CD4-positive, alpha-beta T cell treated with Interferon alpha-2 for 1 hour (primary cell): ENCODE measurements around the gene PIEZO1.

Experiments used
- DNase-seq, 2 donors: peaks; one replicate each; pipeline ENCODE4 v3.0.0-alpha.2; 2020 to 2022

PIEZO1 gene

DNA sequence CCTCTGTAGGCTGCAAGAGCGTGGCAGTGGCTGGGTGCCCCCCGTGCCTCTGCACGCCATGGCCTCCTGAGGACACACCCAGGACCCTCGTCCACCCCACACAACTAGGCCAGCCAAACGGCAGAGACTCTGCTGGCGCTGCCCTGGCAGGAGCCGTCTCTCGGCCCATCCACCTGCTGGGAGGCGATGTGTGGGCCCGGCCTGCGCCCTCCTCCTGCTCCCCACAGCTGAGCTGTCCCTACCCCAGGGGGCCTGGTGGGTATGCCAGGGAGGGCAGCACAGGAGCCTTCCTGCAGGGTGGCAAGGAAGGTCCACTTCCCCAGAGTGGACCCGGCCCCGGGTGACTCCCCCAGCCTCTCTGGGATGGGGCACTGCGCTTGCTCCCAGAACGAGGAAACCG is 85.8 kb downstream of the PIEZO1 start:
- DNase-seq, result no peak

DNA sequence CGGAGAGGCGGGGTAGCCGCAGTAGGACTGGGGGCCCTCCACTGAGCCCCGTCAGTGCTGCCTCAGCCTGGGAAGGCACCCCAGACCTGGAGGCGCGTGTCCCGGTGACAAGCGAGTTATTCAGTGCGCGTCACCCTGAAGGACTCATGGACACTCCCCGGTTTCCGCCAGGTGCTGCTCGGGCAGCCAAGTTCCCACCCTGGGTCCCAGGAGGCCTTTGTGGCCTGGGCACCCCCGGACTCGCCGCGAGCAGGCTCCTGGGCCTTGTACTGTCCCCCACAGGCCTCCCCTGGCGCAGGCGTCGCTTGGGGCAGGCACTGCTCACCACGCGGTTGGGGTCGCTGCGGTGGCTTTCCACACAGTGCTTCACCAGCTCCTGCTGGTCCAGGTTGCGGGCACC is 86.4 kb downstream of the PIEZO1 start:
- no peak for DNase-seq

DNA sequence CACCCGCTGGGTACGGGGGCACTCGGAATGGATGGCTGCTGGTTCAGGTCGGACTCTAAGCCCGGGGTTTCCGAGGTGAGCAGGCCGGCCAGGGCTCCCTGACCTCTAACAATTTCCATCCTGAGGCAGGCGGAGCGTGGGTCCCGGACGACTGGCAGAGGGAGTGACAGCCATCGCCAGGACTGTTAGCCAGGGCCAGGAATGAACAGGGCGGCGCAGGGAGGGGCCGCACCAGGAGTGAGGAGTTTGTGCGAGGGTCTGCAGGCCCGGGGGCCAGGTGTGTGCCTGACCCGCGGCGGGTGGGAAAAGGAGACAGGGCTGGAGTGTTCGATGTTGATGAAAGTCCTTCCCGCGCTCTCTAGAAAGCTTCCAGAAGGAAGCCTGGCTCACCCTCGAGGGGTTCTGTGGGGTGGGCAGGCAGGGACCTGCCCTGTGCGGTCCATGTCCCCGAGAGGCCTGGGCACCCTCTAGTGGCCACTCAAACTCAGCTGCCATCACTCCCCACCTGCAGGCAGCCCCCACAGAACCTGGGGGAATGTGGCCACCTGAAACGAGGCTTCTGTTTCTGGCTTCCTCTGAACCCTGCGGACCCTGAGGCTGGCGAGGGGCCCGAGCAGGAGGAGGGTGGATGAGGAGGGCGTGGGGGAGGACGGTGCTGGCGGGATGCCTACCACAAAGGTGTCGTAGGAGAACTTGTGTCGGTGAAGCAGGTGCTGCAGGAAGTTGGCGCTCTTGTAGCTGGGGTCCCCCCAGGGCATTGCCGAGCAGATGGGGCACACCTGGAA is 87.0 kb downstream of the PIEZO1 start:
- no peak for DNase-seq

DNA sequence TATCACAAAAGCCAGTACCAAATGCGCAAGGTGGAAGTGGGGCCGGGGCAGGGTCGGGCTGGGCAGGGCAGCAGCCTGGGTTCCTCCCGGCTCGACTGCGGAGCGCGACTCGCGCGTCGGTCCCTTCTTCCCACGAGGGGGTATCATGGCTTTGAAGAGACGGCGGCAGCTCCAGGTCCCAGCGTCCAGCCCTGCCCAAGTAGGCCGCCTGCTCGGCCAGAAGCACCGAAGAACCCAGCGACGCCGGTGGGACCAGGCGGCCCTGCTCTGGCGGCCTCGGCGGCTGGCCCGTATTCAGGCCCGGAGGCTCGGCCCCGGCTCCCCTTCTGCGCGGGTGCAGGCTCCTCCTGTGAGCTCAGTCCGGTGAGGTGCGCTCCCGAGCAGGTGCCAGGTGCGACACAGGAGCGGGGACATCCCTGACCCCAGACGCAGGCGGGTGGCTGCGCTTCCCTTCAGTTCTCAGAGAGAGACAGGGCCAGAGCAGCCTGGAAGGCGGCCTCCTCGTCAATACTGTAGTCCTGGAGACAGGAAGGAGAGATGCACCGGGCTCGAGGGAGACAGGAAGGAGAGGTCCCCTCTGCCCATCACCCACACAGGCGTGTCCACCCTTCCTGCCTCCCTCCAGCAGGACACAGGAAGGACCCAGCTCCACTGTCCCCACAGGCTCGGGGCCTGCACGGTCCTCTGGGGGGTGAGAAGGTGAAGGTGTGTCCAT is 87.7 kb downstream of the PIEZO1 start:
- no peak for DNase-seq

DNA sequence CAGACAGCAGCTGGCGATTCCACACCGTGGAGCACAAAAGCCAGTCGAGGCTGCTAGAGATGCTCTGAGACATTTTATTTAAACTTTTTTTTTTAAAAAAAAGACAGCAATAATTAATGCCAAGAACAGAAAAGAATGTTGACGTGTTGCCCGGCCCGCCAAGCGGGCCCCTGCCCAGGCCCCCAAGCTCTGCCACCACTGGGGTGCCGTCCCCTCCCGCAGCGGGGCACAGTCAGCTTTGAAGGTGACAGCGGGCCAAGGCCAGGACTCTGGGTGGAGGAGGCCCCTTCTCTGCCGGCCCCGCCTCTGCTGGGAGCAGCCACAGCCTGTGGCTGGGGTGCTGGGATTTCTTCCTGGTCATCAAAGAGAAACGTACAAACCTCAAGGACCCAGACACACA is 88.6 kb downstream of the PIEZO1 start:
- no peak for DNase-seq

DNA sequence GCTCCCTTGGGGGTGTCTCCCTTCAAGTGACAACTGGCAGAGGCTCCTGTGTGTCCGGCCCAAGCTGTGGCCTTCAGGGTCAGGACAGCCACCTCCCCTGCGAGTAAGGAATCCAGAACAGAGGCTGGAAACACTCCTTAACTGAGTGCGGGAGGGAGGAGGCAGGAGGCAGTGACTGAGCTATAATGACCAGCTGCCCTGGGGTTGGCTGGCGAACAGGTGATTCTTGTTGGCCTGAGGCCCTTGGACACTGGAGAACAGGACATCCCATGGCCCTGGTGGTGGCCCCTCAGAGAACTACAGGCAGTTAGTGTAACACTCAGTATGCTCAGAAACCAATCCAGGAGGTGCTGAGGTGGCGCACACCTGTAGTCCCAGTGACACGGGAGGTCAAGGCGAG is 89.3 kb downstream of the PIEZO1 start:
- no peak for DNase-seq

DNA sequence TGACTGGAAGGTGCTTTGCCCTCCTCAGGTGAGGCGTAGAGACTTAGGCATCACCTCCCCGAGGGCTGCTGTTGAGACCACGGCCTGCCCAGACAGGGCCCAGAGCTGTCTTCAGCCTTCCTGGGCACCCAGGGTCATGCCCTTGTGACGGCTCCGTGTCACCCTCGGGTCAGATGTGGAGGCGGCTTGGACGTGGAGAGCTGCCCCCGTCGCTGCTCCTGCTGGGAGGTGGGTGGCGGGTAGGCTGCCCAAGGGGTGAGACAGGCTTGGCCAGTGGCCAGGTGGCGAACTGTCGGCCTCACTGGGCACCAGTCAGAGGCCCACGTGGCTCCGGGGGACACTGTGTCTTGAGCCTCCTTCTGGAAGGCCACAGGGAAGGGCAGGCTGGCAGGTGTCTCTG is 89.8 kb downstream of the PIEZO1 start:
- no peak for DNase-seq

DNA sequence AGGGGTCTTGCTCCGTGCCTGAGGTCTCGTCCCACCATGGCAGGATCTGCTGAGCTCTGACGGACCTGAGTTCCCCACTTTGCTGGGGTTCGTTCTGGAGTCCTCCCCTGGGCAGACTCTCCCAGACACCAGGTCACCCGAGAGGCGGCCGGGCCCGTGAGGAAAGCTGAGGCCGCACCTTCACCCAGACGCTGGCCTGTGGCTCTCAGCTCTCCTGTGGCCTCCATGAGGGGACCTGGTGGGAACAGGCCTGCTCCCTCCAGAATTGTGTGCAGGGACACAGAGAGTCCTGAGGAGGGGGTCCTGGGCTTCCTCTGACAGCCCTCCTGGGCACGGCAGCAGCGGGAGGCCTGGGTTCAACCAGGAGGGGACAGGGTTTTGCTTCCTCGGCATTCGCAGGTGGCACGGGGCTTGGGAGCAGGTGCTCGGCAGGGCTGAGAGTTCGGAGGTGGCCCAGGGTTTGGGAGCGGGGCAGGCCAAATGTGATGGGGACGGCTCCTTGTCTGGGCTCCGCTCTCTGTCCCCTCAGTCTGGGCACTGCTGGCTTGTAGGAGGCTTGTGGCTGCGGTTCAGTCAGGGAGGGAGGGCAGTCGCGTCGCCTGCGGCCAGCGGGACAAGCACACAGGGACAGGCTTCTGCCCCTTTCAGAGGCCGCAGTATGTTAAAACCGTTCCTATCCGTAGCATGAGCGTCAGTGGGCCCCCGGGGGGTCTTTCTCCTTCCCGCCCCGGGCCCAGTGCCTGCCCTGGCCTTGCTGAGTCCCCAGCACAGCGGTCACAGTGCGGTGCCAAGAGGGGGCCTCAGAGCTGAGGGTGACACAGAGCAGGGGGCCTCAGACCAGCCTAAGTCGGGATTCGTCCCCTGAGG is 90.6 kb downstream of the PIEZO1 start:
- no peak for DNase-seq

DNA sequence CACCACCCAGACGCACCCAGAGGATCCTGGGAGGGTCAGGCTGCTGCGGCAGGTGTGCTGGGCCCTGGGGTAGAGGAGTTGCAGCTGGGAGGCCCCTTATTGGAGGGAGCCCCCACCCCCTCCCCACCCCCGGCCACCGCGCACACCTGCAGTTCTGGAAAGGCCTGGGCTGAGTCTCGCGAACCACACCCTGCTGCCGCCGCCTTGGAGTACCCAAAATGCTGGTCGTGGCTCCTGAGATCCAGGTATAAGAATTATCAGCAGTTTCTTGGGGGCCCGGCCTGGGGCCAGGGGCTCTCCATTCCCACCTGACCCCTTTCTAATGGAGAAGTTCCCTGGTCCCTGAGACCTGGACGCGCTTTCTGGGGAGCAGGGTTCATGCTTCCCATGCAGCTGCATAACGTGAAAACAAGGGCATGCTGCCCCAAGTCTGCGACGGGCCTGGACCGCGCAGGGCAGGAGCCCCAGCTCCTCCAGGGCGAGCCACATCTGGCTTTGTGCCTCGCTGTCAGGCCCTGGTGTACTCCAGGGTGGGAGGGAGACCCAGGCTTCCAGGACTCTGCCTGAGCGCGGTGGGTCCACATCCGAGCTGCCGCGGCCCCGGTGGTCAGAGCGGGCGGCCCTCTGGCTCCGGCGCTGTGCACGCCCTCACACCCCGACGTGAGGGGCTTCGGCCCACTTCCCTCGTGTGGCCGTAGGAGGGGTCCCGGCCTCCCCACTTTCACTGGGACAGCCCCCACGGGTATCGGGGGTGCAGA is 91.4 kb downstream of the PIEZO1 start:
- no peak for DNase-seq

DNA sequence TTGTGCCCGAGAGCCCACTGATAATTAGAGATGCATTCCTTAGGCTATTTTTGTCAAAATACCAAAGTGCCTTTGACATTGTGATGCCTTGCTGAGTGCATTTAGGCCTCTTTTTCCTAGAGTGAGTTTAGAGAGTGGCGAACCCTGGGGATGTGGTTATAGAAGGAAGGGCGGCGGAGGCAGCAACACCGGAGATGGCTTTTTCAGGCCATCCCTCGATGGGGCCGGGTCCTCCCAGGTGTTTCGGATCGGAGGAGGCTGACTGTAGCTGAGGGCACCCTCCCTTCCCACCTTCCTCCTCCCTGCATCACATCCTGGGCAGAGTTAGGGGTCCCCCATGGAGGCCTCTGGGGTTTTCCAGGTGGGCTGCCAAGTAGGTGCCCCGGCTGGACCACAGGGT is 92.2 kb downstream of the PIEZO1 start:
- DNase-seq, result no peak

DNA sequence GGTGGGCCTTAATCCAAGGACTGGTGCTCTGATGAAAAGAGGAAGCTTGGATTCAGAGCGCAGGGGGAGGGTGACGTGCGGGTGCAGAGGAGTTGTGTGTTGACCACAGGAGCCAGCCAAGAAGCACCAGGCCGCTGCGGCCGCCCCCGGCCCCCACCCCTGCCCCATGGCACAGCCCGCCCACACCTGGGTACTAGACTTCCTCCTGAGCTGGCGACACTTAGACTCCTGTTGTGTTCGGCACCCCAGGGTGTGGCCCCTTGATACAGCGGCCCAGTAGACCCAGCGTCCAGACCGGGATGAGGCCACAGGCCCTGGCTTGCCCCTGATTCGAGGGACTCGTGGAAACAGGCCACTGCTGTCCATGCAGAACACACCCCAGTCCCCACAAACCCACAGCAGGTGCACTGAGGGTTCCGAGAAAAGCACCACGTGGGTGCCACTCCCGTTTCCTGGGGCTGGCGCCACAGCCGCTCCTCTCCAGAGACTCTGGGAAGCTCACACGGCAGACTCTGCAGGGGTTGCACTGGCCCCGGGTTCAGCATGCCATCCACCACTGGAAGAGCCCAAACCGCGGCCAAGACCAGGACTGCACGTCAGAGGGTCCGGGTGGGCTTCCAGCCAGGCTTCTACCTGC is 93.0 kb downstream of the PIEZO1 start:
- peak; percentile 56 to 59 for DNase-seq

DNA sequence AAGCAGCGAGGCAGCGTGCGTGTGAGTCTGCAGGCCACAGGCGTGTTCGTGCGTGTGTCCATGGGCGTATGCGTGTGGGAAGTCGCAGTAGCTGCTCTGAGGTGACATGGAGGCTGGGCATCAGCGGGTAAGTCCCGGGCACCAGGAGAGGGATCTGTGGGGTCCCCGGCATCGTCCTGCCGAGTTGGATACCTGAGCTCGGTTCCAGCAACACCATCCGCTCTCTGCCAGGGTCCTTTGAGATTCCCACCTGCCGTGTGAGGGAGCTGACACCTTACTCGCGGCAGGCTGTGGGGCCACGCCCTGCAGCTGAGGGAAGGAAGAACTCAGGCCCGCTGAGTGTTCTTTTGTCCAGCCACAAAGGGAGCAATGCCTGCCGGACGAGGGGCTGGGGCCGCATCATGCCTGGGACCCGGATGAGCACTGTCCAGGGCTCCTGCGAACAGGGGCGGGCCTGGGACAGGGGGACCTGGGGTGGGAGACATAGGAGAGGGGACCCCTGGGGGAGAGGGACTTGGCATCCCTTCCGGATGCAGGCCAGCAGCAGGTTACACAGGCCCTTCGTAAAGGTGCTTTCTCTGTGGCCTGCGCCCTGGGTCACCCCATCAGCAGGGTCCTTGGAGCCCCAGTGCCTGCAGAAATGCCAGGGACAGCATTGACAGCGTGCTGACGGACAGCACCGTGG is 93.7 kb downstream of the PIEZO1 start:
- no peak for DNase-seq

DNA sequence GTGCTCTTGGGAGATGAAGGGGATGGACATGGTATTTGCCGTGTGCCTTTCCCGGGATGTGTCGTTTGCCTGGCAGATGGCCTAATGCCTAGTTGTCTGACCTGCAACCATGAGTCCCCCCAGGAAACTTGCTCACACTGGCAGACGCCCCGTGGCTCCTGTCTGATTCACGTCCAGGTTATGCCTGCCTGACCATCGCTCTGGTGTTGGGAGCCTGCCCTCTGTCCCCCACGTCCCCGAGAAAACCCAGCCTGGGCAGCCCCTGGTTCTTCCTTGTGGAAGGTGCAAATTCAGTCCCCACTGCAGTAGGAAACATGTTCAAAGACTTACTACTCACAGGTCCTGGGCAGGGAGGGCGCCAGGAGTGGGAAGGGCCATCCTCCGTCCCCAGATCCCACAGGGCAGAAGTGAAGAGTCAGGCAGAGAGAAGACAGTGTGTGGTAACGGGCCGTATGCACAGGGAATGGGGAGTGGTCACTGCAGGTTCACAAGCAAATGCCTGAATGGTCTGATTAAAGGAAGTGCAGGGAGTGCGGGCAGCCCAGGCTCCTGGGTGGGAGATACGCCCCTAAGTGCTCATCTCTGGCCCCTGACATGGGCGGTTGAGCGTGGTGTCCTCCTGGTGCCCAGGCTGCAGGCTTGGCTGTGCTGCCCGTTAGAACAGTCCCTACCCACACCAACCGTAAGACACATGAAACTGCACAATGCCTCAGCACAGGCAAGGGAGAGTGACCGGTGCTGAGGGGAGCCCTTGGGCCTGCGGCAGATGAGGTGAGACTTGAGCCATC is 94.5 kb downstream of the PIEZO1 start:
- DNase-seq, result no peak

DNA sequence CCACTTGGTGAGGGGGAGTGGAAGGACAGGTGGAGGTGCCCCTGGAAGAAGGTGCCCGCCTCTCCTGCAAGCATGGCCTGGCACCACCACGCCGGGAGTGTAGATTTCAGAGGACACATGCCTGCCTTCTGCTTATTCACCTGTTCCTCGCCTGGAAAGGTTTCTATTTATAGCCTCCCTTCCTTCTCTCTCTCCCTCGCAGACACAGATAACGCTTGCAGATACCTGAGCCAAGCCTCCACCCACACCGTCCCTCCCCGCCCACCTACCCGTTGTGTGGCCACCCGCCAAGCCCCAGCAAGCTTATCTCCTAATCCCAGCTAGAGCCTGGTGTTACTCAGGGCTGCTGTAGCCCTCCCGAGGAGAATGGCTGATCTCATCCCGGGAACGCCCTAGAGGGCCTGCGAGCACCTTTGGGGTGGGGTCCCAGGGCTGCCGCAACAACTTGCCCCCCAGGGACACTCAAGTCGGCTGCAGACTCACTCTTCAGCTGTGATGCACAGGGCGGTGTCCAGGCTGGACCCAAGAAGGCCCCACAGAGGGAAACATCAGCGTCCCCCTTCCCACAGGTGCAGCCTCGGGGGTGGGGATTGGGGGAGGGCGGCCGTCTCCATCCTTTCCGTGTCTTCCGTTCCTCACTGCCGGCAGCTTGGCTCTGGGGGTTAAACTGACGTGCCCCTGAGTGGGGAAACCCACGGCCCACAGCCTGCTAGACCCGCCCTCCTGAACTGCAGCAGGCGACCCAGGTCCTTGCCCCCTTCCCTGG is 96.8 kb downstream of the PIEZO1 start:
- no peak for DNase-seq

DNA sequence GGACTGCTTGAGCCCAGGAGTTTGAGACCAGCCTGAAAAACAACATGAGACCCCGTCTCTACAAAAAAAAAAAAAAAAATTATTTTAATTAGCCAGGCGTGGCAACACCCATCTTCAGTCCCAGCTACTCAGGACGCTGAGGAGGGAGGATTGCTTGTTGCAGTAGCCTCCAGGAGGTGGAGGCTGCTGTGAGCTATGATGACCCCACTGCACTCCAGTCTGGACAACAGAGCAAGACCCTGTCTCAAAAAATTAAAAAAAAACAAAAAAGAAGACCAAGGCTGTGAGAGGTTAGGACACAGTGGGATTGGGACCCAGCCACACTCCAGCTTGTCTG is 97.4 kb downstream of the PIEZO1 start:
- DNase-seq, result no peak

DNA sequence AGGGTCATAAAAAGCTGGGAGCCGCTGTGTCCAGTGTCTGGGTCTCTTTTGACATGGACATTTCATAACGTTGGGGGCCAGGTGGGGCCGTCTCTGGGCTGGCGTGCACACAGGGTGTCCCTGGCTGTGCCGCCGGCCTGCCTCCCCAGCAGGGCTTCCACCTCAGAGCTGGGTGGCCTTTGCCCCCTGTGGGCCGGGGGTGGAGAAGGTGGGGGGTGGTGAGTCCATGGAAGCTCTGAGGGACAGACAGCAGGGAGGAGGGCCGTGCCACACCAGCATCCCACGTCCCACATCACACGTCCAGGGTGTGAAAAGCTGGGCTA is 97.8 kb downstream of the PIEZO1 start:
- no peak for DNase-seq

DNA sequence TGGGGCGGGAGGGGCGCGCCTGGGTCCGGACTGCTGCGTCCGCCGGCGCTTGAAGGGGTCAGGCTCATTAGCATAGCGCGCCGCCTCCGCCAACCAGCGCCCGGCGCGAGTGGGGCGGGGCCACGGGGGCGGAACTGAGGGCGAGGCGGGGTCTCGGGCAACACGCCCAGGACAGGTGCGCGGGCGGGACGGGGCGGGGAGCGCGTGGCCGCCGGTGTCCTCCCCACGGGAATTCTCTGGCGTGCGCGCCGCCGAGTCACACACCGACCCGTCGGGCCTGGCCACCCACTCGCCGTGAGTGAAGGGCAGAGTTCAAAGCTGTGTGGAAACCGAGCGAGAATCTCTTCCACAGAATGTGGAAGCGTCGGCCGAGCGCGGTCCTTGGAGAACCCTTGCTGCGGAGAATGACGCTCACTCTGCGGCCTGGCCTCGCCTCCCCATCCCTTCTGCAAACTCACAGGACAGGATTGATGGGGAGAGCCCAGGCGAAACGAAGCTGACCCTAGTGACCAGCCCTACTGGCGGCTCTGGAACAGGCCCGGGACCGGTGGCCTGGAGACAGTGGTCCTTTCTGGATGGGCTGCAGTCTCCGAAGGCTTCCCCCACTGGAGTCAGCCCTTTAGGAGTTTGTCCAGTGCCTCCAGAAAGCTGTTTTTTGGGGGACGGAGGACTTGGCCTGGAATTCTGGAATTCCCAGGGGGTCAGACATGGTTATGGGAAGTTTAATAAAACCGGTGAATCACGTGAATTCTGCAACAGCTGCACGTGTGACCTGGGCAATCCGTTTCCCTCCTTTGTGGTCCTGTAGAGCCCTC is 98.4 kb downstream of the PIEZO1 start, which contains the start of gene SNAI3:
TSS of gene SNAI3 (minus strand) at position 69 of the 815 bp plus-strand sequence. CDS start 101 bp downstream, outside the sequence.
- DNase-seq, result peak; percentile 81 to 88

DNA sequence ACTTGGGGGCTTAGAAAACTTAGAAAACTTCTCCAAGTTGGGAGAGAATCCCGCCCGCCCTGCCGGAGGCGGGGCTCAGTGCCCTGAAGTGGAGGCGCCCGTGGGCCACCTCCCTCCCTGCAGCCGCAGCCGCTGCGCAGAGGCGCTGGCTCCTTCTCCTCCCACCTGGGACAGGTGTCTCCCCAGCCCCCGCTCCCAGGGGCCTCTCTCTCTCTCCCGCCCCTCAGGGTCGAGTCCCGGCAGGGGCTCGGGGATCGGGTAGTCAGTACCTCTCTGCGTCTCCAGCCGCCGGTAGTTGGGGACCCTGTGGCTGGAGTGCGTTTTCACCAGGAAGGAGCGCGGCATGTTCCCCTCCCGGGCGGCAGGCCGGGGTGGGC is 99.0 kb downstream of the PIEZO1 start:
- no peak for DNase-seq
